Measurements from ENCODE around the gene PTPN23.
"Not testable (repeated sequence)": the region's sequence is repeated elsewhere in the genome, so short reads cannot be mapped to it uniquely, and the experiment has no call there.

Gene PTPN23

DNA sequence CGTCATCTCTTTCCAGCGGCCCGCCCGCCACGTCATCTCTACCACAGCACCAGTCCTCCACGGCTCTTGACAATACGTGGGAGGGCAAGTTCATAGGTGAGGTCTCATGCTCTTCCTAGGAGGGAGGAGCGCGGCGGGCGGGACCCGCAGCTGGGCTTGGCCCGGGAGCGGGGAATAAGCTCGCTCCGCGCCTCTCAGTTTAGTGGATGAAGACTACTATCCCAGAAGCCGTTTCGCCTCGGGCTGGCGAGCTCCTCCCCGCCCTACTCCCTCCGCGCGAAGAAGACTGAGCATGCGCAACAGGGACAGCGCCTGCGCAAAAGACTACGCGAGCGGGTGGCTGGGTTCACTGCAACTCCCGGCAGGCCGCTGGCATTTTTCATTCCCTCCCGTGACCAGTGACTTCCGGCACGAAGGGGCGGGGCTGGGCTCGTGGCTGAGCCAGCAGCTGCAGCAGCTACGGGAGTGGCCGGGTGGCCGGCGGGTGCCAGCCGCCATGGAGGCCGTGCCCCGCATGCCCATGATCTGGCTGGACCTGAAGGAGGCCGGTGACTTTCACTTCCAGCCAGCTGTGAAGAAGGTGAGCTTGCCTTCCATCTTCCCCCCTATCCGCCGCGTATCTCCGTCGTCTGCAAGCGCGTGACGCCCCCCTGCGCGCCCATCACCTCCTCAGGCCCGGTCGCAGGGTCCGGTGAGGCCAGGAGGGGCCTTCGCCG lies at the start of gene PTPN23:
TSS of gene PTPN23 (plus strand) at position 421 of the 716 bp plus-strand sequence. CDS start at position 497, 76 bp downstream.
- H3K9me3 Mint-ChIP-seq = no peaks in the 10 kb centered on the region
- peaks cover 60% of the 10 kb centered on the region for H3K4me1 Mint-ChIP-seq (ENCODE audit: low read depth)
- peaks cover 18% of the 10 kb centered on the region for H3K36me3 Mint-ChIP-seq (ENCODE audit: low read depth)
- H3K4me3 Mint-ChIP-seq = peak within 1 kb of the TSS; percentile 94
- H3K27ac Mint-ChIP-seq = peak within 1 kb of the TSS; percentile 100
- H3K27me3 Mint-ChIP-seq = no peaks in the 10 kb centered on the region

DNA sequence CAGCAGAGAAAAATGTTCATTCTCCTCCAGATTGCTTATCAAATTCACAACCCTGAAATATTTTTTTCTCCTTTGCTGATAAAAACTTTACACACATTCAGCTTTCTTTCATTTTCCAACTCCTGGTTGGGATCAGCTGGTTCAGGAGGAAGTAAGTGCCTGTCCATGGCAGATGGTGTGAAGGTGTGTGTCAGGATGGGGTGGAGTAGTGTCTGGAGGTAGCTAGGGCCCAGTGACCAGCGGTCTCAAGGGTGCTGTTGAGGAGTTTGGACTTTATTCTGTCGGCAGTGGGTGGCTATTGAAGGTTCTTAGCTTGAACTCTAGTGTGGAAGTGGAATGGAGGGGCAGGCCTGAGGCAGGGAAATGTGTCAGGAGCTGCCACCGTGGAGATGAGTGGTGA lies 46.9 kb upstream of the PTPN23 start:
- Mint-ChIP-seq H3K36me3 (ENCODE audit: low read depth) (peaks cover 79% of the 10 kb centered on the region), H3K27ac (no peak overlapping the region), H3K4me1 (ENCODE audit: low read depth) (no peaks in the 10 kb centered on the region), H3K4me3 (no peak overlapping the region), H3K9me3 (no peaks in the 10 kb centered on the region), H3K27me3 (no peaks in the 10 kb centered on the region)

GRCh38 chr3:47337656-47338055 lies 43.2 kb upstream of the PTPN23 start:
- no peaks in the 10 kb centered on the region for H3K27me3 Mint-ChIP-seq
- no peaks in the 10 kb centered on the region for H3K4me1 Mint-ChIP-seq (ENCODE audit: low read depth)
- no peak overlapping the region for H3K4me3 Mint-ChIP-seq
- peaks cover 73% of the 10 kb centered on the region for H3K36me3 Mint-ChIP-seq (ENCODE audit: low read depth)
- H3K27ac Mint-ChIP-seq = no peak overlapping the region
- no peaks in the 10 kb centered on the region for H3K9me3 Mint-ChIP-seq

DNA sequence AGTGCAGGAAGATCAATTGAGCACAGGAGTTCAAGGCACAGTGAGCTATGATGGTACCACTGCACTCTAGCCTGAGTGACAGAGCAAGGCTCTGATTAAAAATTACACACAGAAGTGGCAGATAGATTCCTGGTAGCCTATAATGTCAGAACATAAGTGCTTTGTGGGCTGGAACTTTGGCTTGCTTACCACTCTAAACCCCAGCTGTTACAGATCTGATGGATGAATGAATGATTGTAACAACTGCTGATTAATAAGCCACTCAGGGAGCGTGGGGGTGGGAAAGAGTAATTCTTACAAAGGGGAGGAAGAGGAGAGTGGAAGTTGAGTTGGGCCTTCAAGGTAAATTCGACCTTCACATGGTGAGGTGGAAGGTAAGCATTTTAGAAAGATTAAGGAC lies 40.9 kb upstream of the PTPN23 start:
- no peaks in the 10 kb centered on the region for H3K9me3 Mint-ChIP-seq
- peaks cover 1% of the 10 kb centered on the region for H3K4me1 Mint-ChIP-seq (ENCODE audit: low read depth)
- H3K27ac Mint-ChIP-seq = no peak overlapping the region
- peaks cover 67% of the 10 kb centered on the region for H3K36me3 Mint-ChIP-seq (ENCODE audit: low read depth)
- H3K27me3 Mint-ChIP-seq = no peaks in the 10 kb centered on the region
- H3K4me3 Mint-ChIP-seq = no peak overlapping the region

GRCh38 chr3:47340866-47341265 lies 40.0 kb upstream of the PTPN23 start:
- Mint-ChIP-seq H3K4me3 (no peak overlapping the region), H3K9me3 (no peaks in the 10 kb centered on the region), H3K27me3 (no peaks in the 10 kb centered on the region), H3K4me1 (ENCODE audit: low read depth) (peaks cover 3% of the 10 kb centered on the region), H3K36me3 (ENCODE audit: low read depth) (peaks cover 70% of the 10 kb centered on the region), H3K27ac (no peak overlapping the region)

GRCh38 chr3:47342151-47342550 lies 38.7 kb upstream of the PTPN23 start:
- Mint-ChIP-seq H3K36me3 (ENCODE audit: low read depth) (peaks cover 62% of the 10 kb centered on the region), H3K9me3 (no peaks in the 10 kb centered on the region), H3K27ac (no peak overlapping the region), H3K27me3 (no peaks in the 10 kb centered on the region), H3K4me3 (no peak overlapping the region), H3K4me1 (ENCODE audit: low read depth) (peaks cover 3% of the 10 kb centered on the region)

GRCh38 chr3:47342812-47343211 lies 38.0 kb upstream of the PTPN23 start:
- H3K36me3 Mint-ChIP-seq (ENCODE audit: low read depth) = peaks cover 58% of the 10 kb centered on the region
- H3K27ac Mint-ChIP-seq = no peak overlapping the region
- H3K9me3 Mint-ChIP-seq = no peaks in the 10 kb centered on the region
- no peak overlapping the region for H3K4me3 Mint-ChIP-seq
- H3K27me3 Mint-ChIP-seq = no peaks in the 10 kb centered on the region
- peaks cover 3% of the 10 kb centered on the region for H3K4me1 Mint-ChIP-seq (ENCODE audit: low read depth)

- Mint-ChIP-seq H3K9me3 (no peaks in the 10 kb centered on the region), H3K27me3 (no peaks in the 10 kb centered on the region), H3K4me1 (ENCODE audit: low read depth) (peaks cover 3% of the 10 kb centered on the region), H3K27ac (no peak overlapping the region), H3K4me3 (no peak overlapping the region), H3K36me3 (ENCODE audit: low read depth) (peaks cover 52% of the 10 kb centered on the region)
Observed at GRCh38 chr3:47343471-47343971, 37.3 kb upstream of the PTPN23 start.

DNA sequence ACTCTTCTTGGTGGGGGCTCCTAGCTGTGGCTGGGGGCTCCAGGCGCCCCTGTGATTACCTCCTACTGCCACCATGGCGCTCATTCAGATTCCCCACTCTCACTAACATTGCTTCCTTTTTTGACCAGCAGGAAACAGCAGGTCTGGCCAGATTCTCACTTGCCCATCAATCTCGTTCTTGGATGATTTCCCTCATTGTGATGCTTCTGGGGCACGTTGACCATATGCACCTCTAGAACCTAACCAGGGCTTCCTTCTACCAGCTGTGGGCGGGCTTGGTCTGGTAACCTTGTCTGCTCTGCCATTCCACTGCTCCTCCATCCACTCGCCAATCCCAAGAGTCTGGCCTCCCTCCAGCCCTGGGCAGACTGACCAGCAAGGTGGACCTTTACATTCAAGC lies 35.9 kb upstream of the PTPN23 start:
- H3K9me3 Mint-ChIP-seq = no peaks in the 10 kb centered on the region
- no peak overlapping the region for H3K4me3 Mint-ChIP-seq
- H3K27ac Mint-ChIP-seq = no peak overlapping the region
- H3K27me3 Mint-ChIP-seq = no peaks in the 10 kb centered on the region
- H3K36me3 Mint-ChIP-seq (ENCODE audit: low read depth) = peaks cover 40% of the 10 kb centered on the region
- peaks cover 3% of the 10 kb centered on the region for H3K4me1 Mint-ChIP-seq (ENCODE audit: low read depth)

- no peak overlapping the region for H3K27ac Mint-ChIP-seq
- peaks cover 34% of the 10 kb centered on the region for H3K36me3 Mint-ChIP-seq (ENCODE audit: low read depth)
- H3K4me1 Mint-ChIP-seq (ENCODE audit: low read depth) = peaks cover 3% of the 10 kb centered on the region
- H3K27me3 Mint-ChIP-seq = no peaks in the 10 kb centered on the region
- no peak overlapping the region for H3K4me3 Mint-ChIP-seq
- no peaks in the 10 kb centered on the region for H3K9me3 Mint-ChIP-seq
Observed at GRCh38 chr3:47347217-47347801, 33.5 kb upstream of the PTPN23 start.

DNA sequence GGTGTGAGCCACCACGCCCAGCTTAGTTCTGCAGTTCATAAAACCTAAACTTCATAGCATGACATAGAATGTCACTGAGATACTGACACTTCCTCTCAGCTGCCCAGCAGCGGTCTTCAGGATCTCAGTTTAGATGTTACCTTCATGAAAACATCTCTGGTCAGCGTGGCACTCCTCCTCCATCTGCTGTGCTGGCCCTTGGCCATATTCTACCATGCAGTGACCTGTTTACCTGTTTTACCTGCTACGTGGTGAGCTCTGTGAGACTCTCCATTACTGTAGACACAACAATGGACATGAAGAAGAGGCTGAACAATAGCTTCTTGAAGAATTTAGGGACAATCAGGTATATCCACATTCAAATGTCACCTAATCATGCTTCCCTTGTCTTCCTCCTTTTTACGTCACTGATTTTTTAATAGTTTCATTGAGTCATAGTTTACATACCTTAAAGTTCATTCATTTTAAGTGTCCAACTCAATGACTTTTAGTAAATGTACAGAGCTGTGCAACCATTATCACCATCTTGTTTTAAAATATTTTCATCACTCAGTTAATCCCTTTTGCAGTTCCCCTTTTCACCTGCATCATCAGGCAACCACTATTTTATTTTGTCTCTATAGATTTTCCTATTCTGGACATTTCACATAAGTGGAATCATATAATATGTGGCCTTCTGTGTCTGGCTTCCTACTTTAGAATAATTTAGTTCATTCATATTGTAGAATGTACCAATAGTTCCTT lies 32.2 kb upstream of the PTPN23 start:
- Mint-ChIP-seq H3K4me1 (ENCODE audit: low read depth) (peaks cover 3% of the 10 kb centered on the region), H3K9me3 (no peaks in the 10 kb centered on the region), H3K27ac (no peak overlapping the region), H3K27me3 (no peaks in the 10 kb centered on the region), H3K36me3 (ENCODE audit: low read depth) (peaks cover 27% of the 10 kb centered on the region), H3K4me3 (no peak overlapping the region)

GRCh38 chr3:47355010-47355409 lies 25.8 kb upstream of the PTPN23 start:
- peaks cover 10% of the 10 kb centered on the region for H3K36me3 Mint-ChIP-seq (ENCODE audit: low read depth)
- peaks cover 5% of the 10 kb centered on the region for H3K9me3 Mint-ChIP-seq
- no peak overlapping the region for H3K4me3 Mint-ChIP-seq
- no peaks in the 10 kb centered on the region for H3K27me3 Mint-ChIP-seq
- H3K4me1 Mint-ChIP-seq (ENCODE audit: low read depth) = peaks cover under 1% of the 10 kb centered on the region
- no peak overlapping the region for H3K27ac Mint-ChIP-seq

- Mint-ChIP-seq H3K9me3 (peaks cover 10% of the 10 kb centered on the region), H3K36me3 (ENCODE audit: low read depth) (peaks cover 15% of the 10 kb centered on the region), H3K4me1 (ENCODE audit: low read depth) (peaks cover 6% of the 10 kb centered on the region), H3K27me3 (no peaks in the 10 kb centered on the region), H3K27ac (no peak overlapping the region), H3K4me3 (no peak overlapping the region)
Observed at GRCh38 chr3:47356201-47356600, 24.6 kb upstream of the PTPN23 start.

- Mint-ChIP-seq H3K4me3 (no peak overlapping the region), H3K9me3 (peaks cover 15% of the 10 kb centered on the region), H3K27ac (no peak overlapping the region)
Observed at GRCh38 chr3:47359323-47359722, 21.5 kb upstream of the PTPN23 start.

GRCh38 chr3:47360110-47360517 lies 20.7 kb upstream of the PTPN23 start:
- H3K4me3 Mint-ChIP-seq, H3K27me3 Mint-ChIP-seq: not testable (repeated sequence)
- Mint-ChIP-seq H3K27ac (peak overlapping the region; percentile 43), H3K36me3 (ENCODE audit: low read depth) (peaks cover 15% of the 10 kb centered on the region), H3K4me1 (ENCODE audit: low read depth) (peaks cover 18% of the 10 kb centered on the region), H3K9me3 (peaks cover 15% of the 10 kb centered on the region)

More at GRCh38 chr3:47359323-47359722, 21.5 kb upstream of the PTPN23 start:
- Mint-ChIP-seq H3K27me3 (no peaks in the 10 kb centered on the region), H3K4me1 (ENCODE audit: low read depth) (peaks cover 18% of the 10 kb centered on the region), H3K36me3 (ENCODE audit: low read depth) (peaks cover 15% of the 10 kb centered on the region)
